ENCODE measurements around the gene RNASET2.

DNA sequence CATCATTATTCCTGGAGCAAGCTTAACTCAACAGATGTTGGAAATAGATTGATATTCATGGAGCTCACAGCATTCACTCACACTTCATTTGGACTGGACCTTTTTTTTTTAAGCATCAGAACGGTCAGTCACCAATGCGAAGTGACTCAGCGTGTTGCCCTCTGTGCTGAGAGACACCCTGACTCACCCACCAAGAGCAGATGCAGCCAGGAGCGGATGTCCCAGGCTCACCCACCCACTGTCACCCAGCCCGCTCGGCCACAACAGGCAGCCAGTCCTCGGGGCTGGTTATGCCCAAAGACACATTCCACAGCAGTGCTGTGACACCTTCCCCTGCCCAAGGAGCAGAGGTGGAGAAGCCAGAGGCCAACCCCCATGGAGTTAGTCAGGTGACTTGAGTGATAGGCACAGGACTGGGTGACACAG, 15.7 kb downstream of the RNASET2 start:
- TF ChIP-seq, protein P1, sequence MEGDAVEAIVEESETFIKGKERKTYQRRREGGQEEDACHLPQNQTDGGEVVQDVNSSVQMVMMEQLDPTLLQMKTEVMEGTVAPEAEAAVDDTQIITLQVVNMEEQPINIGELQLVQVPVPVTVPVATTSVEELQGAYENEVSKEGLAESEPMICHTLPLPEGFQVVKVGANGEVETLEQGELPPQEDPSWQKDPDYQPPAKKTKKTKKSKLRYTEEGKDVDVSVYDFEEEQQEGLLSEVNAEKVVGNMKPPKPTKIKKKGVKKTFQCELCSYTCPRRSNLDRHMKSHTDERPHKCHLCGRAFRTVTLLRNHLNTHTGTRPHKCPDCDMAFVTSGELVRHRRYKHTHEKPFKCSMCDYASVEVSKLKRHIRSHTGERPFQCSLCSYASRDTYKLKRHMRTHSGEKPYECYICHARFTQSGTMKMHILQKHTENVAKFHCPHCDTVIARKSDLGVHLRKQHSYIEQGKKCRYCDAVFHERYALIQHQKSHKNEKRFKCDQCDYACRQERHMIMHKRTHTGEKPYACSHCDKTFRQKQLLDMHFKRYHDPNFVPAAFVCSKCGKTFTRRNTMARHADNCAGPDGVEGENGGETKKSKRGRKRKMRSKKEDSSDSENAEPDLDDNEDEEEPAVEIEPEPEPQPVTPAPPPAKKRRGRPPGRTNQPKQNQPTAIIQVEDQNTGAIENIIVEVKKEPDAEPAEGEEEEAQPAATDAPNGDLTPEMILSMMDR (IDR thresholded peaks at IDR 0.05; ENCODE audit: poor library complexity) = no peak
- TF ChIP-seq EZH2 (IDR thresholded peaks at IDR 0.05; ENCODE audit: borderline replicate concordance) (no peak), EZH2phosphoT487 (IDR thresholded peaks at IDR 0.05; ENCODE audit: low read depth, severe bottlenecking, unreplicated experiment) (no peak)

All from hepatocyte (in vitro differentiated cells).